GM12872 (cell line): ENCODE data around the gene SSTR4.

Experiments used
- CTCF ChIP-seq: IDR thresholded peaks from 3 replicates; pipeline ENCODE4 v1.5.1; 2011; ENCODE audit warnings: low read depth, mild to moderate bottlenecking, low read length, moderate library complexity; ENCODE audit not compliant: insufficient read depth

SSTR4 gene

GRCh38 chr20:23034721-23035671, at the start of gene SSTR4:
SSTR4 (plus strand) TSS chr20:23035312; CDS start chr20:23035484, 172 bp downstream.
- TF ChIP-seq CTCF = no peak

- no peak for TF ChIP-seq CTCF
Observed at GRCh38 chr20:22986601-22987000, 48.5 kb upstream of the SSTR4 start.

- no peak for TF ChIP-seq CTCF
Observed at GRCh38 chr20:22993823-22994222, 41.3 kb upstream of the SSTR4 start.

GRCh38 chr20:22995923-22996322, 39.2 kb upstream of the SSTR4 start:
- TF ChIP-seq CTCF = no peak

GRCh38 chr20:22998476-22998875, 36.6 kb upstream of the SSTR4 start:
- no peak for TF ChIP-seq CTCF

GRCh38 chr20:22999756-23000155, 35.4 kb upstream of the SSTR4 start:
- TF ChIP-seq CTCF = no peak

GRCh38 chr20:23000232-23000947, 34.7 kb upstream of the SSTR4 start:
- TF ChIP-seq CTCF = no peak
